ENCODE measurements around the gene TFEB. TPM values are rescaled to one million over a fixed set of nuclear protein-coding genes. Genes with fewer than 3 reads are reported as not detected.

The TFEB gene
- total RNA-seq, 1 donor from 2014 or later = 18.6 TPM

GRCh38 chr6:41654151-41654697, 81.2 kb downstream of the TFEB start:
- no peak overlapping the region for H3K4me3 ChIP-seq
- TF ChIP-seq CTCF (IDR thresholded peaks at IDR 0.05) = no peak
- H3K27ac ChIP-seq = no peak overlapping the region
- no peaks in the 10 kb centered on the region for H3K36me3 ChIP-seq
- DNase-seq (ENCODE audit: low spot score in 2 of 2) = no peak
- intact Hi-C loops (cut with DNase I) = no loop called here
- H3K9me3 ChIP-seq = no peaks in the 10 kb centered on the region
- no peaks in the 10 kb centered on the region for H3K4me1 ChIP-seq
- no peaks in the 10 kb centered on the region for H3K27me3 ChIP-seq

- H3K4me1 ChIP-seq = no peaks in the 10 kb centered on the region
- no peaks in the 10 kb centered on the region for H3K9me3 ChIP-seq
- intact Hi-C loops (cut with DNase I) = no loop called here
- no peak overlapping the region for H3K27ac ChIP-seq
- no peak for TF ChIP-seq CTCF (IDR thresholded peaks at IDR 0.05)
- no peaks in the 10 kb centered on the region for H3K36me3 ChIP-seq
- no peak overlapping the region for H3K4me3 ChIP-seq
- DNase-seq (ENCODE audit: low spot score in 2 of 2) = no peak
- H3K27me3 ChIP-seq = no peaks in the 10 kb centered on the region
Measured at GRCh38 chr6:41653691-41654090, 81.7 kb downstream of the TFEB start.

GRCh38 chr6:41652866-41653652, 82.3 kb downstream of the TFEB start:
- Histone ChIP-seq H3K27me3 (no peaks in the 10 kb centered on the region), H3K4me3 (no peak overlapping the region), H3K27ac (no peak overlapping the region), H3K9me3 (no peaks in the 10 kb centered on the region), H3K4me1 (no peaks in the 10 kb centered on the region), H3K36me3 (no peaks in the 10 kb centered on the region)
- intact Hi-C loops (cut with DNase I) = no loop called here
- TF ChIP-seq CTCF (IDR thresholded peaks at IDR 0.05) = no peak
- no peak for DNase-seq (ENCODE audit: low spot score in 2 of 2)

- intact Hi-C loops (cut with DNase I) = no loop called here
Measured at GRCh38 chr6:41651962-41652657, 83.3 kb downstream of the TFEB start.

More at GRCh38 chr6:41651962-41652657, 83.3 kb downstream of the TFEB start:
- no peak overlapping the region for H3K4me3 ChIP-seq
- no peaks in the 10 kb centered on the region for H3K36me3 ChIP-seq
- no peak for TF ChIP-seq CTCF (IDR thresholded peaks at IDR 0.05)
- H3K27me3 ChIP-seq = no peaks in the 10 kb centered on the region
- DNase-seq (ENCODE audit: low spot score in 2 of 2) = no peak
- no peaks in the 10 kb centered on the region for H3K4me1 ChIP-seq
- no peaks in the 10 kb centered on the region for H3K9me3 ChIP-seq
- no peak overlapping the region for H3K27ac ChIP-seq
